Fibroblast of skin of right biceps (primary cell): ENCODE results near the gene CYP4F22.
"Not testable (repeated sequence)": the region's sequence is repeated elsewhere in the genome, so short reads cannot be mapped to it uniquely, and the experiment has no call there.

ENCODE experiments used
- DNase-seq: peaks from one replicate; pipeline ENCODE4 v3.0.0-alpha.2; 2013

CYP4F22 gene

GRCh38 chr19:15508035-15508710 lies at the start of gene CYP4F22:
TSS of gene CYP4F22 (plus strand) at chr19:15508525. CDS start at chr19:15525337, 16,812 bp downstream.
- no peak for DNase-seq

GRCh38 chr19:15461694-15462093 lies 46.6 kb upstream of the CYP4F22 start:
- no peak for DNase-seq

GRCh38 chr19:15463861-15464371 lies 44.4 kb upstream of the CYP4F22 start:
- DNase-seq, result no peak

GRCh38 chr19:15464394-15465385 lies 43.6 kb upstream of the CYP4F22 start, which contains the start of gene RASAL3:
TSS of gene RASAL3 (minus strand) at chr19:15464544. CDS start at chr19:15464358, 186 bp downstream.
- no peak for DNase-seq

GRCh38 chr19:15466851-15467733 lies 41.2 kb upstream of the CYP4F22 start:
- no peak for DNase-seq

- no peak for DNase-seq
Measured at GRCh38 chr19:15467734-15468214, 40.6 kb upstream of the CYP4F22 start.

GRCh38 chr19:15468675-15469512 lies 39.4 kb upstream of the CYP4F22 start:
- DNase-seq, result no peak

GRCh38 chr19:15469513-15470297 lies 38.6 kb upstream of the CYP4F22 start:
- no peak for DNase-seq

- DNase-seq, result no peak
Measured at GRCh38 chr19:15471639-15472101, 36.7 kb upstream of the CYP4F22 start.

GRCh38 chr19:15473821-15474220 lies 34.5 kb upstream of the CYP4F22 start:
- DNase-seq, result not testable (repeated sequence)

GRCh38 chr19:15475169-15475568 lies 33.2 kb upstream of the CYP4F22 start:
- no peak for DNase-seq

- no peak for DNase-seq
Measured at GRCh38 chr19:15475611-15476010, 32.7 kb upstream of the CYP4F22 start.

GRCh38 chr19:15476325-15476724 lies 32.0 kb upstream of the CYP4F22 start:
- no peak for DNase-seq

- no peak for DNase-seq
Measured at GRCh38 chr19:15479391-15480345, 28.7 kb upstream of the CYP4F22 start, which contains the start of gene PGLYRP2. TSS of gene PGLYRP2 (minus strand) at chr19:15479501. CDS start at chr19:15479371, 130 bp downstream.

- DNase-seq, result not testable (repeated sequence)
Measured at GRCh38 chr19:15480996-15481395, 27.3 kb upstream of the CYP4F22 start.

- DNase-seq, result not testable (repeated sequence)
Measured at GRCh38 chr19:15485768-15486167, 22.6 kb upstream of the CYP4F22 start.

- DNase-seq, result no peak
Measured at GRCh38 chr19:15487038-15487437, 21.3 kb upstream of the CYP4F22 start.

- no peak for DNase-seq
Measured at GRCh38 chr19:15488489-15489226, 19.7 kb upstream of the CYP4F22 start.
